HG03064 (cell line): ENCODE results near the gene CTXN1.
"Not testable (repeated sequence)": the region's sequence is repeated elsewhere in the genome, so short reads cannot be mapped to it uniquely, and the experiment has no call there.

Experiments used
- ATAC-seq: cut with Tn5 transposase; IDR thresholded peaks from one replicate; pipeline ENCODE4 v1.9.1; 2021; ENCODE audit warnings: low read depth; ENCODE audit not compliant: unreplicated experiment

CTXN1 gene

GRCh38 chr19:7903244-7904073 is 22.5 kb downstream of the CTXN1 start, which contains the start of gene MAP2K7:
Gene MAP2K7 (plus strand): TSS chr19:7903877. CDS start chr19:7903945, 68 bp downstream.
- ATAC-seq = peak; percentile 65

GRCh38 chr19:7902796-7903243 is 23.1 kb downstream of the CTXN1 start:
- no peak for ATAC-seq

GRCh38 chr19:7901337-7901736 is 24.6 kb downstream of the CTXN1 start:
- no peak for ATAC-seq

- no peak for ATAC-seq
These were observed 25.0 kb downstream of the CTXN1 start for GRCh38 chr19:7900931-7901330.

- ATAC-seq = no peak
These were observed 25.5 kb downstream of the CTXN1 start for GRCh38 chr19:7900401-7900870.

- no peak for ATAC-seq
These were observed 26.1 kb downstream of the CTXN1 start for GRCh38 chr19:7899751-7900378.

- no peak for ATAC-seq
These were observed 27.0 kb downstream of the CTXN1 start for GRCh38 chr19:7898967-7899366.

- ATAC-seq = no peak
These were observed 28.6 kb downstream of the CTXN1 start for GRCh38 chr19:7897292-7897691.

- ATAC-seq = no peak
These were observed 30.4 kb downstream of the CTXN1 start for GRCh38 chr19:7895565-7895964.

GRCh38 chr19:7894612-7895309 is 31.2 kb downstream of the CTXN1 start:
- ATAC-seq = no peak

GRCh38 chr19:7893362-7894101 is 32.4 kb downstream of the CTXN1 start:
- not testable (repeated sequence) for ATAC-seq

GRCh38 chr19:7888826-7889217 is 37.1 kb downstream of the CTXN1 start:
- no peak for ATAC-seq

- no peak for ATAC-seq
These were observed 37.6 kb downstream of the CTXN1 start, which contains the start of gene LRRC8E for GRCh38 chr19:7888145-7888825. Gene LRRC8E (plus strand): TSS chr19:7888510. CDS start chr19:7895604, 7,094 bp downstream.

GRCh38 chr19:7887408-7888144 is 38.4 kb downstream of the CTXN1 start:
- no peak for ATAC-seq

- no peak for ATAC-seq
These were observed 40.1 kb downstream of the CTXN1 start for GRCh38 chr19:7885818-7886217.

GRCh38 chr19:7883796-7884570 is 42.0 kb downstream of the CTXN1 start:
- ATAC-seq = no peak

- ATAC-seq = no peak
These were observed 42.8 kb downstream of the CTXN1 start for GRCh38 chr19:7883105-7883504.

- ATAC-seq = no peak
These were observed 44.0 kb downstream of the CTXN1 start for GRCh38 chr19:7881910-7882309.
